CD4-positive, alpha-beta T cell treated with Interleukin-4 for 4 hours (primary cell): ENCODE data around the gene FBXL15.

Experiments
- DNase-seq: peaks from one replicate; pipeline ENCODE4 v3.0.0-alpha.2; 2020

FBXL15 gene, protein sequence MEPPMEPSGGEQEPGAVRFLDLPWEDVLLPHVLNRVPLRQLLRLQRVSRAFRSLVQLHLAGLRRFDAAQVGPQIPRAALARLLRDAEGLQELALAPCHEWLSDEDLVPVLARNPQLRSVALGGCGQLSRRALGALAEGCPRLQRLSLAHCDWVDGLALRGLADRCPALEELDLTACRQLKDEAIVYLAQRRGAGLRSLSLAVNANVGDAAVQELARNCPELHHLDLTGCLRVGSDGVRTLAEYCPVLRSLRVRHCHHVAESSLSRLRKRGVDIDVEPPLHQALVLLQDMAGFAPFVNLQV

DNA sequence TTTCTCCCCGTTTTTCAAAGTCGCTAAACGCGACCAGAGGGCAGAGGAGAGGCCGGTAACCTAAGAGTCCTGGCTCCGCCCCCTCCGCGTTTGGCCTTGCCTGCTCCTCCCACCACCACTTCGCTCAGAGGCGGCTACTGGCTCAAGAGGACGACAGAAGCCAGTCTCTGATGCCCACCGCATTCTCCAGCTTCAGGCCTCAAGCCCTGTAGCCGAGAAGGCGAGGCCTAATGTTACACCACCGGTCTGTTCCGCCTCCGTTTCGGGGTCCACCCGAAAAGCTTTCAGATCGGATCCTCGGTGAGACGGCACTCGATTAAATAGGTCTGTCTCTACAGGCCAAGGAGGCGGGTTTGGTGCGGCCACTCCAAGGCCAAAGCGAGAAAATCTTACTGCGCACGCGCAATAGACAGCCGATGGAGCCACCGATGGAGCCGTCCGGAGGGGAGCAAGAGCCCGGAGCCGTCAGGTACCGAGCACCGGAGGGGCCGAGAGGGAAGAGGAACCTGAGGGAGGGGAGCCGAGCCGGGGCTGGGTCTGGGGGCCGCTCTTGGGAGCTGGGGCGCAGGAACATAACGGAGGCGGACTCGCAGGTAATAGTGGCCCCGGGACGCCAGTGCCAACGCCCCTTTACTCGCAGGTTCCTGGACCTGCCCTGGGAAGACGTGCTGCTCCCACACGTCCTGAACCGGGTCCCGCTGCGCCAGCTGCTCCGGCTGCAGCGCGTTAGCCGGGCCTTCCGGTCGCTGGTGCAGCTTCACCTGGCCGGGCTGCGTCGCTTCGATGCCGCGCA is at the start of gene FBXL15:
Gene FBXL15, plus strand, starts transcription at position 123 of the 793 bp plus-strand sequence. Its CDS starts 294 bp downstream, at position 417.
- DNase-seq, result peak; percentile 96

DNA sequence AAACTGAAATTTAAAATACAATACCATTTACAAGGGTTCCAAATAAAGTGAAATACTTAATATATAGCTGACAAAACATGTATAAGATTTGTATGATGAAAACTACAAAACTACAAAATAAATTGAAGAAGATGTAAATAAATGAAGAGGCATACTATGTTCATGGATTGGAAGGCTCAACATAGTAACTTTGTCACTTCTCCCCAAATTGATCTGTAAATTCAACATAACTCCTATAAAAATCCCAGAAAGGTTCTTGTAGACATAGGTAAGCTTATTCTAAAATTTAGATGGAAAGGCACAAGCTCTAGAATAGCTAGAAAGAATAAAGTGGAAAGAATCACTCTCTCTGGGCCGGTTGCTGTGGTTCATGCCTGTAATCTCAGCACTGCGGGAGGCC is 49.3 kb upstream of the FBXL15 start:
- no peak for DNase-seq

DNA sequence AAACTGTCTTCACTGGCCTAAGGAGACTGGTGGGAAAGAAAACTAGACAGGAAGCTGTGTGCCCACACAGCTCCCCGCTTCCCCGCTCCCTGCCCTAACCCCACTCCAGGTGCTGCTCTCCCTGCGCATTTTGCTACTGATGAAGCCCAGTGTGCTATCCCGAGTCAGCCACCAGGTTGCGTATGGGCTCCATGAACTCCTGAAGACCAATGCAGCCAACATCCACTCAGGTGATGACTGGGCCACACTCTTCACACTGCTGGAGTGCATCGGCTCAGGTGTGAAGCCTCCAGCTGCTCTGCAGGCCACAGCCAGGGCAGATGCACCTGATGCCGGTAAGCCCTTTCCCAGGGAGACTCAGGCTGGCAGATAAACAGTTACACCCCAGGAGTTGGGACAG is 45.4 kb upstream of the FBXL15 start:
- no peak for DNase-seq

DNA sequence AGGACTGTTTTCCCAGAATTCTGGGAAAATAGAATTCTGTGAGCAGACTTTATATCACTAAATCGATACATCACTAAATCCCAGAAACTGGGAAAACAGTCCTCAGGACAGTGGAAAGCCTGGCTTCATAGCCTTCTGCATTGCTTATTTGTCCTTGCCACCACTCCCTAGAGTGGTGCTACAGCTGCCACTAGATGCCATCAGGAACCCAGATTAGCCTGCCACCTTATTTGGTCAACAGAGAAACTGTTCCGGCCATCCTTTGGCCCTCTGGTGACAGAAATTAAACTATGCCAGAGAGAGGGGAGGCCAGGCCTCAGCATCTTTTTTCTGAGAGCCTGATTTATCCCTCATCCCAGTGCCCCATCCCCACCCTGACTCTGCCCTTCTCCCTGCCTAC is 44.8 kb upstream of the FBXL15 start:
- no peak for DNase-seq

DNA sequence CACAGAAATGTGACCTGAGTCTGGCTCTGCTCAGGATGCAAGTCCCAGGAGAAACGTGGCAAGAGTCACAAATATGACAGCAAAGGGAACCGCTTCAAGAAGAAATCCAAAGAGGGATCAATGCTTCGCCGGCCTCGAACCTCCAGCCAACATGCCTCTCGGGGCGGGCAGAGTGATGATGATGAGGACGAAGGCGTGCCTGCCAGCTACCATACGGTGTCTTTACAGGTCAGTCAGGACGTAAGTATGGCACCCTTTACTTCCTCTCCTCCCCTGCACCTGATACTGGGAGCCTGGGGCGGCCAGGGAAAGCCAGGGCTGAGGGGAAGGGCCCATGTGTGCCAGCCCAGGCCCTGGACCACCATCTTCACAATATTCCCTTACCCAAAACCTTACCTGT is 43.7 kb upstream of the FBXL15 start:
- DNase-seq, result no peak

DNA sequence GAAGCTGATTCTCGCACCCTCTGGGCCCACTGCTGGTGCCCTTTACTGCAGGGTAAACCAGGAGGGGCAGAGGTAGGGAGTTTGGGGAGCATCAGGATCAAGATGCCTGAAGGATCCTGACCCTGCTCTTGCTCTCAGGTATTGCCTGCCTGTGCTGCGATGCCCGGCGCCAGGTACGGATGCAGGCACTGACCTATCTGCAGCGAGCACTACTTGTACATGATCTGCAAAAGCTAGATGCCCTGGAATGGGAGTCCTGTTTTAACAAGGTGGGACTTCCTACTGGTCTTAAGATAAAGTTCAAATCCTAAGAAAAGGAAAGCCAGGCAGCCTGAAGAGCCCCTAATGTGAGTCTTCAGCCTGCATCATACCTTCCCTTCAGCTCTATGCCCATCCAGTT is 41.3 kb upstream of the FBXL15 start:
- no peak for DNase-seq

DNA sequence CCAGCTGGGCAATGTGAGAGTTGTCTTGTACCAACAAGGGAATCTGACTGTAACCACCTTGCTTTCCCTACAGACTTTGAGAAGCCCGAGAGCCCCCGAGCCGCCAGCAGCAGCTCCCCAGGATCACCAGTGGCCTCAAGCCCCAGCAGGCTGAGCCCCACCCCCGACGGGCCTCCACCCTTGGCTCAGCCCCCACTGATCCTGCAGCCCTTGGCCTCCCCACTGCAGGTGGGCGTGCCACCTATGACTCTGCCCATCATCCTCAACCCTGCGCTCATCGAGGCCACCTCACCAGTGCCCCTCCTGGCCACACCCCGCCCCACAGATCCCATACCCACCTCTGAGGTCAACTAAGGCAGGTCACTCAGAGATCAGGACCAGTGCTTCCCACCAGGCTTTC is 38.7 kb upstream of the FBXL15 start:
- DNase-seq, result no peak

DNA sequence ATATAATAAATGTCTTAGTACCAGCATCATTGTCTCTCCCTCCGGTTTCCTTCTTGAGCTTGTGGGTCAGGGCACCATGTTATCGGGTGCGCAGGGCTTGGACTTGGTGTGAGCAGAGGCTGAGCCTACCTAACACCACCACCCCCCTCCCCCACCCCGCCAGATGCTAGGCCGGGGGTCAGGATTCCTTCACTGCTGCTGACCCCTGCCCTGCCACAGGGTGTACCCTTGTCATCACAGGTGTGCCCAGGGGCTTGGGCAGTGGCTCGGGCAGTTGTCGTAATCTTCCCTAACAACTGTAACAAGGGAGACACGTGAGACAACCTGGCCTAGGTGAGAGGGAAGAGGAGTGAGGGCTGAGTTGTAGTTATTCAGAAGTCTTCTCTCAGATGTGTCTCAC is 37.8 kb upstream of the FBXL15 start:
- DNase-seq, result no peak

DNA sequence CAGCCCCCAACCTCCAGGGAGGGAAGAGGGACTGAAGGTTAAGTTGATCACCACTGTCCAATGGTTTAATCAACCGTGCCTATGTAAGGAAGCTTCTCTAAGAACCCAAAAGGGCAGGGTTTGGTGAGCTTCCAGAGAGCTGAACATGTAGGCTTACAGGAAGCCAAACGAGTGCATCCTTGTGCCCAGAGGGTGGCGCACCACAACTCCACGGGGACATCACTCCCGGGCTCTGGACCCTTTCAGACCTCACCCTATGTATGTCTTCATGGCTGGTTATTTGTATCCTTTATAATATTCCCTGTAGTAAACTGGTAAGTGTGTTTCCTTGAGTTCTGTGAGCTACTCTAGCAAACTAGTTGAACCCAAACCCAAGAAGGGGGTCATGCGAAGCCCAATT is 36.6 kb upstream of the FBXL15 start:
- DNase-seq, result no peak

DNA sequence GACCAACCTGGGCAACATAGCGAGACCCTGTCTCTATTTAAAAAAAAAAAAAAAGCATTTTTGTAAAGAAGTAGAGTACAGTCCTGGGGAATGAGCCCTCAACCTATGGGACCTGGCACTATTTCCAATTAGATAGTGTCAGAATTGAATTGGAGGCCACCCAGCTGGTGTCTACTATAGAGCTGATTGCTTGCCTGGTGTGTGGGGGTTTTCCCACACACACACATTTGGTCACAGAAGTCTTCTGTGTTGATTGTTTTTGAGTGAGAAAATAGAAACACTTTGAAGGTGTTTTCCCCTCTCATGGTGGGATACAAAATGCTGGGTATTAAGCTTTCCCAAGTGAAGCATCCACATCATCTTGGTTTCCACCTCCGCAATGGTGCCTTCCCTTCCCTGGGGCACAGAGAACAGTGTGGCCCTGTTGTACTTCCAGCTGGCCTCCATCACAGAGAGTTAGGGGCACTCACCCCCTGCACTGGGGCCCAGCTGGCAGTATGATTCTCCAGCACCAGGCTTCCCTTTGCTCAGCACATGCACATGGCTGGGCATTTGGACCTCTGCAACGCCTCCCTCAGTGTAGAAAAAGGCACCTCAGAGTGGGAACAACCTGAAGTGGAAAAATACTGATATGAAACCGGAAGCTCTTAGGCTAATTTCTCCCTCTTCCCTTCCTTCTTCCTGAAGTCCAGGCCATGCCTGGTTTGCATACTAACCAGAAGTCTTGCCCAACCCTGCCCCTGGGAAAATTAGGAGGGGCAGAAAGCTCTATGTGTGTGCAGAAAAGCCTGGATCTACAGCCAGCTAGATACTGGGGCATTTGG is 35.8 kb upstream of the FBXL15 start:
- no peak for DNase-seq

DNA sequence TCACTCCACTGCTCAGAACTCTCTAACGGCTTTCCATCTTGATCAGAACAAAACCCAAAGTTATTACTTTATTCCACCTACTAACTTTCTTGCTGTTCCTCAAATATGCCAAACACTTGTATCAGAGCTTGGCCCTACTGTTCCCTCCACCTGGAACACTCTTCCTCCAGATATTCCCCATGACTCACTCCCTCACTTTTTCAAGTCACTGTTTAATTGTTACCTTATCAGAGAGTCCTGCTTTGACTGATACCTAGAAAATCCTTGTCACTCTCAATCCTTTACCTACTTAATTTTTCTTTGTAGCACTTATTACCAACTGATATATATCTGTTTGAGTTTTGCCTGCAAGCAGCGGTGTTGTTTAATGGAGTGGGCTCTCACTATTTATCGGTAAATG is 30.7 kb upstream of the FBXL15 start:
- DNase-seq, result no peak

DNA sequence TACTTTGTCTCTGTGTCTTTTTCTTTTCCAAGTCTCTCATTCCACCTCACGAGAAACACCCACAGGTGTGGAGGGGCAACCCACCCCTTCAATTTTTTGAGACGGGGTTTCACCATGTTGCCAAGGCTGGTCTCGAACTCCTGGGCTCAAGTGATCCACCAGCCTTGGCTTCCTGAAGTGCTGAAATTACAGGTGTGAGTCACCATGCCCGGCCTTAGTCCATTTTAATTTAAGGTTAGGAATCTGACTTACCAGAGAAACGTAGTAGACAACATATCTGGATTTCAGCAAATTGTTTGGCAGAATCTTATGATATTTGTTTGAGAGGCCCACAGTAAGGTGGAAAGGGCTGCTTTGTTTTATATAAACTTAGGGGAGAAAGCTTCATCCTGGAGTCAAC is 28.3 kb upstream of the FBXL15 start:
- DNase-seq, result no peak

DNA sequence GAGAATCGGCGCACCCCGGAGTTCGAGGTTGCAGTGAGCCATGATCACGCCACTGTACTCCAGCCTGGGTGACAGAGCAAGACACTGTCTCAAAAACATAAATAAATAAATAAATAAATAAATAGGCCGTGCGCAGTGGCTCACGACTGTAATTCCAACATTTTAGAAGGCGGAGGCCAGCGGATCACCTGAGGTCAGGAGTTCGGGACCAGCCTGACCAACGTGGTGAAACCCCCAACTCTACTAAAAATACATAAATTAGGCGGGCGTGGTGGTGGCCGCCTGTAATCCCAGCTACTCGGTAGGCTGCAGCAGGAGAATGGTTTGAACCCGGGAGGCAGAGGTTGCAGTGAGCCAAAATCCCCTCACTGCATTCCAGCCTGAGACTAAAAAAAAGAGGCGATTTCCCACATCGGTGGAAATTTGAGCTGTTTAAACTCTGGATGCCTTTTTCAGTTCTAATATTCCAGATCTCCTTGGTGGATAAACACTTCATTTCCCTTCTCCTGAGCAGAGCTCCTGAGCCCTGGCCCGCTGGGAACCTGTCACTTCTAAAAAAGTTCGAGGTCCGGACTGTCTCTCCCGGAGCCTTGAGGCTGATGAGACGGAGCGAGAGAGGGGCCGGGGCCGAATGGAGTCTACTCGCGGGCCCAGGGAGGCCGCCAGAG is 27.1 kb upstream of the FBXL15 start:
- DNase-seq, result no peak

DNA sequence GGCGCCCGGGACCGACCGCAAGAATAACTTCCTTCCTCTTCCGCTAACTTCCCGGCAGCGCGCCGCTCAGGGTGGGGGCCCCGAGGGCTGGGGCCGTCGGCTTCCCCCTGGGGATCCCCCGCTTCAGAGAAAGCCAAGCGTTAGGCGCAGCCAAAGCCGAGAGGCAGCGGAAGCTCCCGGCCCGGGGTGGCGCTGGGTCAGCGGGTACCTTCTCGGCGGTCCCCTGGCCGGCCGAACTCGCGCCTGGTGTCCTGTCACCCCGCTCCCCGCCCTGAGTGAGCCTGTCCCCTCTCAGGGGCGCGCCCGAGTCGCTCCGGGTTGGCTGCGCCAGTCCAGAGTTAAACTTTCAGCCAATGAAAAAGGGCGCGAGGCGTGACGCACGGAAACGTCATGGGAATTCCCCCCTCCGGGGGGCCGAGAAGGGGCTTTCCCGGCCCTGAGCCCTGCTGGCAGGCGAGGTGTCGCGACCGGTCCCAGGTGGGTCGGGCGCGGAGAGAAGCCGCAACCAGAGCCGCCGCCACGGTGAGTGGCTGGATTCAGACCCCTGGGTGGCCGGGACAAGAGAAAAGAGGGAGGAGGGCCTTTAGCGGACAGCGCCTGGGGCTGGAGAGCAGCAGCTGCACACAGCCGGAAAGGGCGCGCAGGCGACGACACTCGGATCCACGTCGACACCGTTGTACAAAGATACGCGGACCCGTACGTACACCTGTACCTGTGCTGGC is 26.4 kb upstream of the FBXL15 start:
- peak; percentile 98 for DNase-seq

DNA sequence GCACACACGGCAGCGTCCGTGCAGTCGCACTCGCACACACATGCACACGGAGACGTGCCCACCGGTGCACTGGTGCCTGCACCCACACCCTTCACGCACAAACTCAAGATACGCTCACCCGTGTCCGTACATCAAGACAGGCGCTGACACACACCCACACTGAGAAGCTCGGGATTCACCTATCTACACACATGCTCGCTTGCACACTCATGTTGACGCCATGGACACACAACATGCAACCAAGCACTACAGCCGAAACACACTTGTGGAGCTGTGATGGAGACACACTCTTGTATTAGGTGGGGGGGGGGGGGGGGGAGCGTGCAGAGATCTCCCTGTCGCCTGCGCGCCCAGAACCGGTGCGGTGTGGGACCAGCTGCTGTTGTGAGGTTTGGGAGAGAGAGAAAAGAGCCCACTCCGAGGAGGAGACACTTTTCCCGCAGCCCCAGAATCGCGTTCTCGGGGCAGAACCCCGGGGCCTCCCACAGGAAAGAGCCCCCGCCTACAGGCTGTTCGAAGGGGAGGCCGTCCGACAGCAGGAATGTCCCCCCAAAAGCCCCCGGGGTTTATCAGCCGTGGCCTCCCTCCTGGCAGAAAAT is 25.7 kb upstream of the FBXL15 start:
- peak; percentile 64 for DNase-seq

DNA sequence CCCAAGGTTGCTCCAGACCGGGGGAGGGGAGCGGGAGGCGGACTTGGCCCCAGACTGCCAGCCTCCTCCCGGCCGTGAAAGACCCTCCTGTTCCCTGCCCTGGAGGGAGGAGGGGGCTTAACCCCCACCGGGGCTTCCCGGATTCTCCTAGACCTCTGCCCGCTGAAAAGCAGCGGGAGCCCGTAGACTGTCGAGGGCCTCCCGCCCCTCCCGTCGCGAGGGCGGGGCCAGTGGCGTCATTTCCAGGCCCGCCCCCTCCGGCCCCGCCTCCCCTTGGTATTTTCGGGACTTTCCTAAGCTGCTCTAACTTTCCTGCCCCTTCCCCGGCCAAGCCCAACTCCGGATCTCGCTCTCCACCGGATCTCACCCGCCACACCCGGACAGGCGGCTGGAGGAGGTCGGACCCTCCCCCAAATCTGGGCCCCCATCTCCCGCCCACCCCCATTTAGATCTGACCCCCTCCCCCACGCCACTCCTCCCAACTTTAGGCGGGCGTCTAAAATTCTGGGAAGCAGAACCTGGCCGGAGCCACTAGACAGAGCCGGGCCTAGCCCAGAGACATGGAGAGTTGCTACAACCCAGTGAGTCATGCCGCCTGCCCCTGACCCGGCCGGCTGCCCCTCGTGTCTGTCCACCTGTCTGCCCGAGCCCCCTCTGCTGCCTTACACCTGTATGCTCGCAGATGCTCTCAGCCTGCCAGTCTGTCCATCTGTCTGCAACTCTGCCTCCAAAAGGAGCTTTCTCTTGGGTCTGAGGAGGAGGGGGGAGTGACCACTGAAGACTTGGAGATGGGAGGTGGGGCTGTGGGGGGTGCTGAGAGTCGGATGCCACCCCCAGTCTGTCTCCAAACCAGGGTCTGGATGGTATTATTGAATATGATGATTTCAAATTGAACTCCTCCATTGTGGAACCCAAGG is 25.0 kb upstream of the FBXL15 start, which contains the start of gene NFKB2:
Gene NFKB2, plus strand, starts transcription at position 306 of the 917 bp plus-strand sequence. Its CDS starts 255 bp downstream, at position 561.
- DNase-seq, result peak; percentile 88

DNA sequence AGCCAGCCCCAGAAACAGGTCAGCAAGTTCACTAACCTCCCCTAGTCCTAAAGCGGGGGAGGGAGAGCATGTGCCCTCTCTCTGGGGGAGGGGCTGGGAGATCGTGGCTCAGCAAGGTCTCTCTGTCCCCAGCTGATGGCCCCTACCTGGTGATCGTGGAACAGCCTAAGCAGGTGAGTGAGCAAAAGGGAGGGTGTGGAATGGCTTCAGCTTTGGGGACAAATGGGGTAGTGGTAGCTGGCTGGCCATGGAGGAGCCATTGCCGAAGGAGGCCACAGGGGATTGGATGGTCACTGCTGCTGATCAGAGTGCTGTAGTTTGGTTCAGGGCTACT is 24.4 kb upstream of the FBXL15 start:
- DNase-seq, result no peak

DNA sequence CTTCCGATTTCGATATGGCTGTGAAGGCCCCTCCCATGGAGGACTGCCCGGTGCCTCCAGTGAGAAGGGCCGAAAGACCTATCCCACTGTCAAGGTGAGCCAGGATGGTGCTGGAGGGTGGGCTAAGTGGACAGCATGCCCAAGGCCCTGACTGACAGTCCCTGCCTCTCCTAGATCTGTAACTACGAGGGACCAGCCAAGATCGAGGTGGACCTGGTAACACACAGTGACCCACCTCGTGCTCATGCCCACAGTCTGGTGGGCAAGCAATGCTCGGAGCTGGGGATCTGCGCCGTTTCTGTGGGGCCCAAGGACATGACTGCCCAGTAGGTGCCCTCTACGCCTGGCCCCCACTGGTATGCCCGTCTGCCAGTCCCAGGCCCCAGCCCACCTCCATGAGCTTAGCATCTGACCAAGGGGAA is 23.9 kb upstream of the FBXL15 start:
- DNase-seq, result no peak

DNA sequence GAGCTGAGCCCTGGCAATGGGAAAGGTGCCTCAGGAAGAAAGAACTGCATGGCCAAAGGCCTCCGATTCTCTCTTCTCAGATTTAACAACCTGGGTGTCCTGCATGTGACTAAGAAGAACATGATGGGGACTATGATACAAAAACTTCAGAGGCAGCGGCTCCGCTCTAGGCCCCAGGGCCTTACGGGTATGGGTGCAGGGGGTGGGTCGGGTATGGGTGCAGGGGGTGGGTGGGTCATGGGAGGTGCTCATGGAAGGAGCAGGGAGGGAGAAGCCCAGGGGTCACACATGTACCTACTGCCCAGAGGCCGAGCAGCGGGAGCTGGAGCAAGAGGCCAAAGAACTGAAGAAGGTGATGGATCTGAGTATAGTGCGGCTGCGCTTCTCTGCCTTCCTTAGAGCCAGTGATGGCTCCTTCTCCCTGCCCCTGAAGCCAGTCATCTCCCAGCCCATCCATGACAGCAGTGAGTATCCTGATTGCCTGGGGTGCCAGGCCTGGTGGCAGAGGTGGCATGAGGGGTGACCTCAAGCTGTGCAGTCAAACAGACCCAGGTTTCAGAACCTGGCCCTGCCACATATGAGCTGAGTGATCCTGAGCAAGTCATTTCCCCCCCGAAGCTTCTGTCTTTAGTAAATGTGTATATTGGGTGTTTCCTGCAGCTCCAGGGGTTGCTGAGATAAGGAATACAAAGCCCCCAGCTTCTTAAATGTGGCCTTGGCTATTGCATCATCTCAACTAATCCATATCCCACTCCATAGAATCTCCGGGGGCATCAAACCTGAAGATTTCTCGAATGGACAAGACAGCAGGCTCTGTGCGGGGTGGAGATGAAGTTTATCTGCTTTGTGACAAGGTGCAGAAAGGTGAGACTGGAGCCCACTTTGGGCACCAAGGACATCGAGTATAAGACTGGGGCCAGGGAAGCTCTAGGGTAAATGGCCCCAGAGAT is 23.1 kb upstream of the FBXL15 start:
- DNase-seq, result no peak
